HL-60 (cell line): ENCODE results near the gene PIGB.

Experiments
- CTCF ChIP-seq: IDR thresholded peaks from one replicate; pipeline ENCODE4 v1.5.1; 2011; ENCODE audit warnings: low read length, control low read depth, inconsistent platforms; ENCODE audit not compliant: insufficient read depth
- POLR2AphosphoS5 ChIP-seq: IDR thresholded peaks from 2 replicates; pipeline ENCODE4 v1.6.1; 2012; ENCODE audit warnings: low read depth

DNA sequence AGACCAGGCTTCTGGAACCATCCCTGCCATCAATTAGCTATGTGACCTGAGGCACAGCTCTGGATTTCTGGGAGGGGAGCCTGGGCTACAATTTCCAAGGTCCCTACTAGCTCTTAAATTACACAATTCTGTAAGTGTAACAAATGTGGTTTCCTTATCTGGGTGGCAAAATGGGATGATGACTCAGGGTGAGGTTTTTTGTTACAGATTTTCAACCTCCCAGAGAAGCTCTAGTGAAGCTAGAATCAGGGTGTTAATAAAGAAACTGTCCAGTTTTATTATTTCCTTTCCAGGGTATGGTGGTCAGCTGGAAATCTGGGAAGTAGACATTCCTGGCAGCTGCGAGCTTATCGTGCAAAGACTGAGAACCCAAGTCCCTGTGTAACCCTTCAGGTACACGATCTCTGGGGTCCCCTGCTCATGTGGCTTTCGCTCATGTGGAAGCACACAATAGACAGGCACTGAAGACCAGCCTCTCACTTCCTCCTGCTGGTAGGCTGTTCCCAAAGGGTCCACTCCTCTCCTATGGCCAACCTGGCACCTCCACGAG is 36.7 kb upstream of the PIGB start:
- TF ChIP-seq CTCF (no peak), POLR2AphosphoS5 (peak; percentile 29; the same call in 1 of the 2 replicates)
